Measurements from ENCODE around the gene UBE3D. TPM values are rescaled to one million over a fixed set of nuclear protein-coding genes. Genes with fewer than 3 reads are reported as not detected.

The UBE3D gene
- total and polyA plus RNA-seq, 2 experiments from 2014 or later = 17.5 to 31.4 TPM

DNA sequence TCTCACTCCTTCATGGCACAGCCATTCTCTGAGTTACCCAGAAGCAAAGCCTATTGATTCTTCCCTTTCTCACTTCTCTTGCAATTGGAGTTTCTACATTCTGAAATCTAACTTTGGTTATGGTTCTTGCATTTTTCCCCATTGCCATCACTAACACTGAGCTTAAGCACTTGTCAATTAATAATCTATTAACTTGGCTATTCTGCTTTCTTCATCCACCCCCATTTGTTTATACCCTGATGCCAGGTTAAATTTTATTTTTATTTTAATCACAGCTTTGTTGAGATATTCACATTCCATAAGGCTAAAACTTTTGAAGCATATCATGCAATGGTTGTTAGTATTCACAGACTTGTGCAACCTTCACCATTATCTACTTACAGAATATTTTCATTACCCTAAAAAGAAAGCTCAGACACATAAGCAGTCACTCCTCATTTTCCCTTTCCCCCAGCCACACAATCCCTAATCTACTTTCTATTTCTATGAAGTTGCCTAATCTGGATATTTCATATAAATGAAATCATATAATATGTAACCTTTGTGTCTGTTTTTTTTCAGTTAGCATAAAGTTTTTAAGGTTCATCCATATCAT is 222.3 kb downstream of the UBE3D start (continued):
- TF ChIP-seq, protein P1, sequence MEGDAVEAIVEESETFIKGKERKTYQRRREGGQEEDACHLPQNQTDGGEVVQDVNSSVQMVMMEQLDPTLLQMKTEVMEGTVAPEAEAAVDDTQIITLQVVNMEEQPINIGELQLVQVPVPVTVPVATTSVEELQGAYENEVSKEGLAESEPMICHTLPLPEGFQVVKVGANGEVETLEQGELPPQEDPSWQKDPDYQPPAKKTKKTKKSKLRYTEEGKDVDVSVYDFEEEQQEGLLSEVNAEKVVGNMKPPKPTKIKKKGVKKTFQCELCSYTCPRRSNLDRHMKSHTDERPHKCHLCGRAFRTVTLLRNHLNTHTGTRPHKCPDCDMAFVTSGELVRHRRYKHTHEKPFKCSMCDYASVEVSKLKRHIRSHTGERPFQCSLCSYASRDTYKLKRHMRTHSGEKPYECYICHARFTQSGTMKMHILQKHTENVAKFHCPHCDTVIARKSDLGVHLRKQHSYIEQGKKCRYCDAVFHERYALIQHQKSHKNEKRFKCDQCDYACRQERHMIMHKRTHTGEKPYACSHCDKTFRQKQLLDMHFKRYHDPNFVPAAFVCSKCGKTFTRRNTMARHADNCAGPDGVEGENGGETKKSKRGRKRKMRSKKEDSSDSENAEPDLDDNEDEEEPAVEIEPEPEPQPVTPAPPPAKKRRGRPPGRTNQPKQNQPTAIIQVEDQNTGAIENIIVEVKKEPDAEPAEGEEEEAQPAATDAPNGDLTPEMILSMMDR (conservative IDR thresholded peaks at IDR 0.05; ENCODE audit: low read depth in 2 of 2) = no peak
- no peak for TF ChIP-seq ZNF114 (CRISPR knock-in tag; IDR thresholded peaks at IDR 0.05)
- TF ChIP-seq POLR2AphosphoS5 (IDR thresholded peaks at IDR 0.05; ENCODE audit: low read depth) = no peak
- no peak for TF ChIP-seq EZH2 (IDR thresholded peaks at IDR 0.05; ENCODE audit: low read depth, unreplicated experiment)

DNA sequence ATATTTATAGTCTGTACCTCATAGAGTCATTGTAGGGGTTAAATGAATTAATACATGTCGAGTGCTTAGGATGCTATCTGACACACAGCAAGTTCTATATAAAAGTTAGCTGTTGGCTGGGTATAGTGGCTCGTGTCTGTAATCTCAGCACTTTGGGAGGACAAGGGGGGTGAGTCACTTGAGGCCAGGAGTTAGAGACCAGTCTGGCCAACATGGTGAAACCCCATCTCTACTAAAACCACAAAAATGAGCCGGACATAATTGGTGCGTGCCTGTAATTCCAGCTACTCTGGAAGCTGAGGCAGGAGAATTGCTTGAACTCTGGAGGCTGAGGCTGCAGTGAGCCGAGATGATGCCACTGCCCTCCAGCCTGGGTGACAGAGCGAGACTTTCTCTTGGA is 222.9 kb downstream of the UBE3D start:
- no peaks in the 10 kb centered on the region for H3K36me3 Mint-ChIP-seq (ENCODE audit: low read depth)
- ATAC-seq (no peak), DNase-seq (ENCODE audit: low spot score) (no peak)
- H3K4me1 ChIP-seq (ENCODE audit: insufficient read depth) = no peaks in the 10 kb centered on the region
- H3K9me2 ChIP-seq (ENCODE audit: insufficient read depth) = peaks cover 5% of the 10 kb centered on the region
- H3K4me1 Mint-ChIP-seq = no peaks in the 10 kb centered on the region
- no peaks in the 10 kb centered on the region for H3F3A ChIP-seq (replicated peaks; ENCODE audit: low read depth)
- no peak overlapping the region for H3K4me3 Mint-ChIP-seq
- no peaks in the 10 kb centered on the region for H3K27me3 Mint-ChIP-seq (ENCODE audit: insufficient read depth, low read depth, poor library complexity)
- H3K27ac Mint-ChIP-seq = no peak overlapping the region
- no peak overlapping the region for H3K4me2 ChIP-seq
- H3K4me3 ChIP-seq = no peak overlapping the region
- H3K36me3 ChIP-seq (ENCODE audit: insufficient read depth) = no peaks in the 10 kb centered on the region
- H2AFZ ChIP-seq = no peak overlapping the region
- H3K27ac ChIP-seq (ENCODE audit: low read depth) = no peak overlapping the region
- H3K79me2 ChIP-seq (replicated peaks; ENCODE audit: insufficient read depth) = no peaks in the 10 kb centered on the region
- H3K9me3 Mint-ChIP-seq = no peaks in the 10 kb centered on the region
- no peaks in the 10 kb centered on the region for H4K20me1 ChIP-seq (replicated peaks; ENCODE audit: insufficient read depth)
- H3K27me3 ChIP-seq (ENCODE audit: insufficient read depth) = no peaks in the 10 kb centered on the region
- no peak for TF ChIP-seq POLR2AphosphoS5 (IDR thresholded peaks at IDR 0.05; ENCODE audit: low read depth)
- no peak for TF ChIP-seq EZH2phosphoT487 (IDR thresholded peaks at IDR 0.05; ENCODE audit: unreplicated experiment)
- TF ChIP-seq, protein P2, sequence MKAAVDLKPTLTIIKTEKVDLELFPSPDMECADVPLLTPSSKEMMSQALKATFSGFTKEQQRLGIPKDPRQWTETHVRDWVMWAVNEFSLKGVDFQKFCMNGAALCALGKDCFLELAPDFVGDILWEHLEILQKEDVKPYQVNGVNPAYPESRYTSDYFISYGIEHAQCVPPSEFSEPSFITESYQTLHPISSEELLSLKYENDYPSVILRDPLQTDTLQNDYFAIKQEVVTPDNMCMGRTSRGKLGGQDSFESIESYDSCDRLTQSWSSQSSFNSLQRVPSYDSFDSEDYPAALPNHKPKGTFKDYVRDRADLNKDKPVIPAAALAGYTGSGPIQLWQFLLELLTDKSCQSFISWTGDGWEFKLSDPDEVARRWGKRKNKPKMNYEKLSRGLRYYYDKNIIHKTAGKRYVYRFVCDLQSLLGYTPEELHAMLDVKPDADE (IDR thresholded peaks at IDR 0.05) = no peak
- no peak for TF ChIP-seq EZH2 (IDR thresholded peaks at IDR 0.05; ENCODE audit: low read depth, unreplicated experiment)
- no peak for TF ChIP-seq JUNB (IDR thresholded peaks at IDR 0.05; ENCODE audit: unreplicated experiment)
- TF ChIP-seq ZNF331 (CRISPR knock-in tag; IDR thresholded peaks at IDR 0.05; ENCODE audit: low read depth) = no peak
- TF ChIP-seq ZNF114 (CRISPR knock-in tag; IDR thresholded peaks at IDR 0.05) = no peak
- TF ChIP-seq CREB1 (CRISPR knock-in tag; IDR thresholded peaks at IDR 0.05; ENCODE audit: low read depth) = no peak
- TF ChIP-seq, protein P3, sequence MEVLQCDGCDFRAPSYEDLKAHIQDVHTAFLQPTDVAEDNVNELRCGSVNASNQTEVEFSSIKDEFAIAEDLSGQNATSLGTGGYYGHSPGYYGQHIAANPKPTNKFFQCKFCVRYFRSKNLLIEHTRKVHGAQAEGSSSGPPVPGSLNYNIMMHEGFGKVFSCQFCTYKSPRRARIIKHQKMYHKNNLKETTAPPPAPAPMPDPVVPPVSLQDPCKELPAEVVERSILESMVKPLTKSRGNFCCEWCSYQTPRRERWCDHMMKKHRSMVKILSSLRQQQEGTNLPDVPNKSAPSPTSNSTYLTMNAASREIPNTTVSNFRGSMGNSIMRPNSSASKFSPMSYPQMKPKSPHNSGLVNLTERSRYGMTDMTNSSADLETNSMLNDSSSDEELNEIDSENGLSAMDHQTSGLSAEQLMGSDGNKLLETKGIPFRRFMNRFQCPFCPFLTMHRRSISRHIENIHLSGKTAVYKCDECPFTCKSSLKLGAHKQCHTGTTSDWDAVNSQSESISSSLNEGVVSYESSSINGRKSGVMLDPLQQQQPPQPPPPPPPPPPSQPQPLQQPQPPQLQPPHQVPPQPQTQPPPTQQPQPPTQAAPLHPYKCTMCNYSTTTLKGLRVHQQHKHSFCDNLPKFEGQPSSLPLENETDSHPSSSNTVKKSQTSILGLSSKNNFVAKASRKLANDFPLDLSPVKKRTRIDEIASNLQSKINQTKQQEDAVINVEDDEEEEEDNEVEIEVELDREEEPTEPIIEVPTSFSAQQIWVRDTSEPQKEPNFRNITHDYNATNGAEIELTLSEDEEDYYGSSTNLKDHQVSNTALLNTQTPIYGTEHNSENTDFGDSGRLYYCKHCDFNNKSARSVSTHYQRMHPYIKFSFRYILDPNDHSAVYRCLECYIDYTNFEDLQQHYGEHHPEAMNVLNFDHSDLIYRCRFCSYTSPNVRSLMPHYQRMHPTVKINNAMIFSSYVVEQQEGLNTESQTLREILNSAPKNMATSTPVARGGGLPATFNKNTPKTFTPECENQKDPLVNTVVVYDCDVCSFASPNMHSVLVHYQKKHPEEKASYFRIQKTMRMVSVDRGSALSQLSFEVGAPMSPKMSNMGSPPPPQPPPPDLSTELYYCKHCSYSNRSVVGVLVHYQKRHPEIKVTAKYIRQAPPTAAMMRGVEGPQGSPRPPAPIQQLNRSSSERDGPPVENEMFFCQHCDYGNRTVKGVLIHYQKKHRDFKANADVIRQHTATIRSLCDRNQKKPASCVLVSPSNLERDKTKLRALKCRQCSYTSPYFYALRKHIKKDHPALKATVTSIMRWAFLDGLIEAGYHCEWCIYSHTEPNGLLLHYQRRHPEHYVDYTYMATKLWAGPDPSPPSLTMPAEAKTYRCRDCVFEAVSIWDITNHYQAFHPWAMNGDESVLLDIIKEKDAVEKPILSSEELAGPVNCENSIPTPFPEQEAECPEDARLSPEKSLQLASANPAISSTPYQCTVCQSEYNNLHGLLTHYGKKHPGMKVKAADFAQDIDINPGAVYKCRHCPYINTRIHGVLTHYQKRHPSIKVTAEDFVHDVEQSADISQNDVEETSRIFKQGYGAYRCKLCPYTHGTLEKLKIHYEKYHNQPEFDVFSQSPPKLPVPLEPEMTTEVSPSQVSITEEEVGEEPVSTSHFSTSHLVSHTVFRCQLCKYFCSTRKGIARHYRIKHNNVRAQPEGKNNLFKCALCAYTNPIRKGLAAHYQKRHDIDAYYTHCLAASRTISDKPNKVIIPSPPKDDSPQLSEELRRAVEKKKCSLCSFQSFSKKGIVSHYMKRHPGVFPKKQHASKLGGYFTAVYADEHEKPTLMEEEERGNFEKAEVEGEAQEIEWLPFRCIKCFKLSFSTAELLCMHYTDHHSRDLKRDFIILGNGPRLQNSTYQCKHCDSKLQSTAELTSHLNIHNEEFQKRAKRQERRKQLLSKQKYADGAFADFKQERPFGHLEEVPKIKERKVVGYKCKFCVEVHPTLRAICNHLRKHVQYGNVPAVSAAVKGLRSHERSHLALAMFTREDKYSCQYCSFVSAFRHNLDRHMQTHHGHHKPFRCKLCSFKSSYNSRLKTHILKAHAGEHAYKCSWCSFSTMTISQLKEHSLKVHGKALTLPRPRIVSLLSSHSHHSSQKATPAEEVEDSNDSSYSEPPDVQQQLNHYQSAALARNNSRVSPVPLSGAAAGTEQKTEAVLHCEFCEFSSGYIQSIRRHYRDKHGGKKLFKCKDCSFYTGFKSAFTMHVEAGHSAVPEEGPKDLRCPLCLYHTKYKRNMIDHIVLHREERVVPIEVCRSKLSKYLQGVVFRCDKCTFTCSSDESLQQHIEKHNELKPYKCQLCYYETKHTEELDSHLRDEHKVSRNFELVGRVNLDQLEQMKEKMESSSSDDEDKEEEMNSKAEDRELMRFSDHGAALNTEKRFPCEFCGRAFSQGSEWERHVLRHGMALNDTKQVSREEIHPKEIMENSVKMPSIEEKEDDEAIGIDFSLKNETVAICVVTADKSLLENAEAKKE (CRISPR knock-in tag; IDR thresholded peaks at IDR 0.05) = no peak
- TF ChIP-seq, protein P1 (conservative IDR thresholded peaks at IDR 0.05; ENCODE audit: low read depth in 2 of 2) = no peak
